GM23338 (cell line): Measurements from ENCODE around the gene SEC14L6. TPM values are rescaled to one million over a fixed set of nuclear protein-coding genes. Genes with fewer than 3 reads are reported as not detected.

Experiments
- ATAC-seq: fragments of 200-7000 bp; cut with Tn5 transposase; 3 replicates; pipeline ENCODE4 v1.9.1; 2020
- DNase-seq: peaks from one replicate; pipeline ENCODE4 v3.0.0-alpha.2; 2015; ENCODE audit warnings: low spot score
- H2AFZ ChIP-seq: fragments of 200-600 bp; sonication (generic); 2 replicates; pipeline ENCODE4 v1.8.0; 2016; ENCODE audit warnings: antibody characterized with exemption, mild to moderate bottlenecking, moderate library complexity
- H3F3A ChIP-seq: fragments of 200-600 bp; sonication (generic); replicated peaks from 2 replicates; pipeline ENCODE4 v1.8.0; 2017; ENCODE audit warnings: antibody characterized with exemption, mixed run types, low read depth
- H3K27ac ChIP-seq: fragments of 200-600 bp; sonication (generic); 2 replicates; pipeline ENCODE4 v1.6.1; 2016; ENCODE audit warnings: low read depth
- H3K27me3 ChIP-seq: fragments of 200-600 bp; sonication (generic); 2 replicates; pipeline ENCODE4 v1.8.0; 2016; ENCODE audit warnings: mild to moderate bottlenecking, mixed run types, moderate library complexity; ENCODE audit not compliant: insufficient read depth
- H3K36me3 ChIP-seq: fragments of 200-600 bp; sonication (generic); 2 replicates; pipeline ENCODE4 v1.8.0; 2016; ENCODE audit warnings: mild to moderate bottlenecking; ENCODE audit not compliant: insufficient read depth
- H3K4me1 ChIP-seq: fragments of 200-600 bp; sonication (generic); 2 replicates; pipeline ENCODE4 v1.8.0; 2016; ENCODE audit warnings: mild to moderate bottlenecking, moderate library complexity; ENCODE audit not compliant: insufficient read depth
- H3K4me2 ChIP-seq: fragments of 200-600 bp; sonication (generic); 2 replicates; pipeline ENCODE4 v1.7.1; 2017; ENCODE audit warnings: mixed run types
- H3K4me3 ChIP-seq: fragments of 200-600 bp; sonication (generic); 2 replicates; pipeline ENCODE4 v1.6.1; 2016; ENCODE audit warnings: mixed run types
- H3K79me2 ChIP-seq: fragments of 200-600 bp; sonication (generic); replicated peaks from 2 replicates; pipeline ENCODE4 v1.8.0; 2017; ENCODE audit warnings: mild to moderate bottlenecking; ENCODE audit not compliant: insufficient read depth
- H3K9me2 ChIP-seq: fragments of 200-600 bp; sonication (generic); 2 replicates; pipeline ENCODE4 v1.8.0; 2017; ENCODE audit not compliant: insufficient read depth
- H4K20me1 ChIP-seq: fragments of 200-600 bp; sonication (generic); replicated peaks from 2 replicates; pipeline ENCODE4 v1.8.0; 2017; ENCODE audit warnings: mild to moderate bottlenecking; ENCODE audit not compliant: insufficient read depth
- H3K27ac Mint-ChIP-seq: 2 replicates; pipeline ENCODE4 v1.8.0; 2020; ENCODE audit warnings: inconsistent platforms, mild to moderate bottlenecking, moderate library complexity, mixed read lengths
- H3K27me3 Mint-ChIP-seq: 3 replicates; pipeline ENCODE4 v1.8.0; 2022; ENCODE audit warnings: low read depth, mild to moderate bottlenecking, moderate library complexity, mixed read lengths, inconsistent platforms; ENCODE audit not compliant: insufficient read depth, poor library complexity
- H3K36me3 Mint-ChIP-seq: 3 replicates; pipeline ENCODE4 v1.8.0; 2021; ENCODE audit warnings: low read depth, mild to moderate bottlenecking, inconsistent platforms, moderate library complexity, mixed read lengths
- H3K4me1 Mint-ChIP-seq: 3 replicates; pipeline ENCODE4 v1.8.0; 2020; ENCODE audit warnings: mild to moderate bottlenecking, inconsistent platforms, mixed read lengths
- H3K4me3 Mint-ChIP-seq: 3 replicates; pipeline ENCODE4 v1.8.0; 2021; ENCODE audit warnings: moderate library complexity, mild to moderate bottlenecking, inconsistent platforms, mixed read lengths
- H3K9me3 Mint-ChIP-seq: 3 replicates; pipeline ENCODE4 v1.8.0; 2020; ENCODE audit warnings: moderate library complexity, mild to moderate bottlenecking, inconsistent platforms, mixed read lengths
- CREB1 ChIP-seq: fragments of 250-450 bp; sonication (Bioruptor Pico); IDR thresholded peaks from 2 replicates; pipeline ENCODE4 v1.5.0; 2020; ENCODE audit warnings: low read depth, mild to moderate bottlenecking, moderate library complexity
- CTCF ChIP-seq, 2 experiments: fragments of 200-600 bp in 1 of 2; sonication (generic) in 1 of 2; conservative IDR thresholded peaks; 2 replicates each; pipeline versions ENCODE4 v1.5.1 to v1.6.1; 2016 to 2017; ENCODE audit warnings: antibody characterized with exemption in 2 of 2, low read depth in 2 of 2, mild to moderate bottlenecking in 2 of 2, moderate library complexity in 1 of 2
- ETS1 ChIP-seq: IDR thresholded peaks from 2 replicates; pipeline ENCODE4 v1.6.1; 2016; ENCODE audit warnings: antibody characterized with exemption
- EZH2 ChIP-seq: fragments of 200-600 bp; sonication (generic); IDR thresholded peaks from one replicate; pipeline ENCODE4 v1.8.0; 2017; ENCODE audit warnings: antibody characterized with exemption, mild to moderate bottlenecking, low read depth; ENCODE audit not compliant: unreplicated experiment
- EZH2phosphoT487 ChIP-seq: fragments of 200-600 bp; sonication (generic); IDR thresholded peaks from one replicate; pipeline ENCODE4 v1.8.1; 2018; ENCODE audit warnings: antibody characterized with exemption; ENCODE audit not compliant: unreplicated experiment
- JUNB ChIP-seq: IDR thresholded peaks from one replicate; pipeline ENCODE4 v1.6.1; 2016; ENCODE audit warnings: antibody characterized with exemption; ENCODE audit not compliant: unreplicated experiment
- POLR2AphosphoS5 ChIP-seq: IDR thresholded peaks from 2 replicates; pipeline ENCODE4 v1.6.1; 2016; ENCODE audit warnings: antibody characterized with exemption, low read depth
- STAT1 ChIP-seq: IDR thresholded peaks from one replicate; pipeline ENCODE4 v1.6.1; 2016; ENCODE audit warnings: antibody characterized with exemption; ENCODE audit not compliant: unreplicated experiment
- ZNF114 ChIP-seq: fragments of 250-450 bp; sonication (Bioruptor Pico); IDR thresholded peaks from 2 replicates; pipeline ENCODE4 v1.5.0; 2020; ENCODE audit warnings: mild to moderate bottlenecking, moderate library complexity
- ZNF331 ChIP-seq: fragments of 250-450 bp; sonication (Bioruptor Pico); IDR thresholded peaks from 2 replicates; pipeline ENCODE4 v1.5.0; 2020; ENCODE audit warnings: low read depth, mild to moderate bottlenecking, moderate library complexity
- ZNF462 ChIP-seq: fragments of 250-450 bp; sonication (Bioruptor Pico); IDR thresholded peaks from 2 replicates; pipeline ENCODE4 v1.5.0; 2020; ENCODE audit warnings: mild to moderate bottlenecking, moderate library complexity
- polyA plus RNA-seq: library from polyadenylated mRNA; unstranded; fragments of >200 nt; fragmentation: Nextera tagmentation; extraction: Ambion mirVana; gene quantifications from 2 replicates; pipeline ENCODE4 v1.2.1, GENCODE V29; 2016
- total RNA-seq: library from RNA; depleted of rRNA; stranded (reverse); fragments of >200 nt; shearing (Covaris generic); gene quantifications from 2 replicates; pipeline ENCODE4 v1.2.3, GENCODE V29; 2014

SEC14L6 gene
- total and polyA plus RNA-seq, 2 experiments from 2014 or later = 0.84 to 2.1 TPM

GRCh38 chr22:30497466-30498150 lies 48.9 kb downstream of the SEC14L6 start:
- Mint-ChIP-seq H3K4me3 (no peak overlapping the region), H3K9me3 (no peaks in the 10 kb centered on the region), H3K4me1 (peaks cover 5% of the 10 kb centered on the region; the same call in 2 of the 3 replicates), H3K36me3 (no peaks in the 10 kb centered on the region), H3K27me3 (peaks cover 7% of the 10 kb centered on the region), H3K27ac (no peak overlapping the region)
- Histone ChIP-seq H3K36me3 (no peaks in the 10 kb centered on the region), H3K27me3 (no peaks in the 10 kb centered on the region), H3K9me2 (no peaks in the 10 kb centered on the region), H3F3A (no peaks in the 10 kb centered on the region), H3K4me1 (no peaks in the 10 kb centered on the region), H3K27ac (no peak overlapping the region), H3K4me2 (no peak overlapping the region), H2AFZ (no peak overlapping the region), H4K20me1 (no peaks in the 10 kb centered on the region), H3K79me2 (no peaks in the 10 kb centered on the region), H3K4me3 (no peak overlapping the region)
- DNase-seq (no peak), ATAC-seq (no peak)
- TF ChIP-seq ZNF114 (CRISPR knock-in tag) = no peak
- TF ChIP-seq CTCF (conservative IDR thresholded peaks at IDR 0.05; ENCODE audit: low read depth in 2 of 2) = no peak
- no peak for TF ChIP-seq ETS1
- no peak for TF ChIP-seq CREB1 (CRISPR knock-in tag)
- no peak for TF ChIP-seq ZNF331 (CRISPR knock-in tag)
- no peak for TF ChIP-seq EZH2
- TF ChIP-seq STAT1 = no peak
- TF ChIP-seq ZNF462 (CRISPR knock-in tag) = no peak
- no peak for TF ChIP-seq POLR2AphosphoS5
- TF ChIP-seq JUNB = no peak
- no peak for TF ChIP-seq EZH2phosphoT487
